NB4 (cell line): ENCODE measurements around the gene PGM3.

ENCODE experiments used
- DNase-seq: peaks from one replicate; pipeline ENCODE4 v3.0.0; 2010; ENCODE audit warnings: low read depth
- H3K4me3 ChIP-seq: one replicate; pipeline ENCODE4 v1.5.1; 2011; ENCODE audit warnings: mild to moderate bottlenecking, low read depth, low read length, moderate library complexity
- MYC ChIP-seq: IDR thresholded peaks from 2 replicates; pipeline ENCODE4 v1.6.1; 2011; ENCODE audit warnings: low read depth, low read length
- POLR2A ChIP-seq: IDR thresholded peaks from 2 replicates; pipeline ENCODE4 v1.6.1; 2011; ENCODE audit warnings: mild to moderate bottlenecking; ENCODE audit not compliant: insufficient read length; ENCODE audit errors: extremely low read depth
- TF ChIP-seq, protein P1 (sequence below): IDR thresholded peaks from 2 replicates; pipeline ENCODE4 v1.6.1; 2011; ENCODE audit warnings: low read depth, low read length
- TF ChIP-seq, protein P2 (sequence below): IDR thresholded peaks from one replicate; pipeline ENCODE4 v1.5.1; 2012; ENCODE audit warnings: low read depth, low read length

Gene PGM3

DNA sequence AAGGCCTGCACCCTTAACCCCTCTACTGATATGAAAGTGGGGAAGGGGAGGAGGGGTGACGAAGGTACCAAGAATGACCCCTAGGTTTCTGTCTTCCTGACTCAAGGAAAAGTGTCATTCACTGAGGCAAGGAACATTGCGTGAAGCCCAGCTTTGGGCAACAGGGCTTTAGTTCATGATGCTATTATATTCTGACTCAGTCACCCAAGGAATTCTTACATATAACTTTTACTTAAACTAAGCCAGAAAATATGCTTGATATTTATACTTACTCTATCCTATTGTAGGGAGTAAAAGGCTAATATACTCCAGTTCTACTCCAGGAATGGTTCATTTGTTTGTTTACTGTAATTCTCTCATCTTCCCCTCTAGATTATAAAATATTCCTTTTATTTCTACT lies 65.1 kb downstream of the PGM3 start:
- H3K4me3 ChIP-seq = no peak overlapping the region
- TF ChIP-seq POLR2A (no peak), MYC (no peak)
- TF ChIP-seq, protein P1, sequence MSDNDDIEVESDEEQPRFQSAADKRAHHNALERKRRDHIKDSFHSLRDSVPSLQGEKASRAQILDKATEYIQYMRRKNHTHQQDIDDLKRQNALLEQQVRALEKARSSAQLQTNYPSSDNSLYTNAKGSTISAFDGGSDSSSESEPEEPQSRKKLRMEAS = no peak
- TF ChIP-seq, protein P2, sequence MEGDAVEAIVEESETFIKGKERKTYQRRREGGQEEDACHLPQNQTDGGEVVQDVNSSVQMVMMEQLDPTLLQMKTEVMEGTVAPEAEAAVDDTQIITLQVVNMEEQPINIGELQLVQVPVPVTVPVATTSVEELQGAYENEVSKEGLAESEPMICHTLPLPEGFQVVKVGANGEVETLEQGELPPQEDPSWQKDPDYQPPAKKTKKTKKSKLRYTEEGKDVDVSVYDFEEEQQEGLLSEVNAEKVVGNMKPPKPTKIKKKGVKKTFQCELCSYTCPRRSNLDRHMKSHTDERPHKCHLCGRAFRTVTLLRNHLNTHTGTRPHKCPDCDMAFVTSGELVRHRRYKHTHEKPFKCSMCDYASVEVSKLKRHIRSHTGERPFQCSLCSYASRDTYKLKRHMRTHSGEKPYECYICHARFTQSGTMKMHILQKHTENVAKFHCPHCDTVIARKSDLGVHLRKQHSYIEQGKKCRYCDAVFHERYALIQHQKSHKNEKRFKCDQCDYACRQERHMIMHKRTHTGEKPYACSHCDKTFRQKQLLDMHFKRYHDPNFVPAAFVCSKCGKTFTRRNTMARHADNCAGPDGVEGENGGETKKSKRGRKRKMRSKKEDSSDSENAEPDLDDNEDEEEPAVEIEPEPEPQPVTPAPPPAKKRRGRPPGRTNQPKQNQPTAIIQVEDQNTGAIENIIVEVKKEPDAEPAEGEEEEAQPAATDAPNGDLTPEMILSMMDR = no peak
- DNase-seq = no peak

DNA sequence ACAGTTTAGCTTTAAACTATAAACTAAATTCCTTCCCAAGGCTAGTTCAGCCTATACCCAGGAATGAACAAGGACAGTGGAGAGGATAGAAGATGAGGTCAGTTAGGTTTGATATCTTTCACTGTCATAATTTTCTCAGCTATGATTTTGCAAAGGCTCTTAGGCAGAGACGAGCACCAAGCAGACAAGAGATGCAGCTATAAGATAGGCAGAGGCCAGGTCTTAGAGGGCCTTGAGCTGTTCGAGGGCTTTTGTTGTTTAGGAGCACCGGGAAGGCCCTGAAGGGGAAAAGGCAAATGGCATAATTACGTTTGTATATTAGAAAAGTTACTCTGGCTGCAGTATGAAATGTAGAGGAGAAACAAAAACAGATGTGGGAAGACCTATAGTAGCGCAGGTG lies 65.8 kb downstream of the PGM3 start:
- TF ChIP-seq, protein P1 = no peak
- DNase-seq = no peak
- no peak overlapping the region for H3K4me3 ChIP-seq

DNA sequence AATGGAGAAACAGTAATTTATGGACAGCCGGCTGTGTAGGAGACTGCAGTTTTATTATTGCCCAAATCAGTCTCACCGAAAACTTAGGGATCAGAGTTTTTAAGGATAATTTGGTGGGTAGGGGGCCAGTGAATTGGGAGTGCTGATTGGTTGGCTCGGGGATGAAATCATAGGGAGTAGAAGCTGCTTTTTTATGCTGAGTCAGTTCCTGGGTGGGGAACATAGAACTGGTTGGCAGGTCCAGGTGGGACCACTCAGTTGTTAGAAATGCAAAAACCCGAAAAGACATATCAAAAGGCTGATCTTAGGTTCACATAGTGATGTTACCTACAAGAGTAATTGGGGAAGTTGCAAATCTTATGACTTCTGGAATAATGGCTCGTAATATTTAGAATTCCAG lies 66.3 kb downstream of the PGM3 start:
- no peak for DNase-seq
- TF ChIP-seq, protein P1 = no peak
- TF ChIP-seq, protein P2 = no peak
- TF ChIP-seq MYC (no peak), POLR2A (no peak)
- H3K4me3 ChIP-seq = no peak overlapping the region

DNA sequence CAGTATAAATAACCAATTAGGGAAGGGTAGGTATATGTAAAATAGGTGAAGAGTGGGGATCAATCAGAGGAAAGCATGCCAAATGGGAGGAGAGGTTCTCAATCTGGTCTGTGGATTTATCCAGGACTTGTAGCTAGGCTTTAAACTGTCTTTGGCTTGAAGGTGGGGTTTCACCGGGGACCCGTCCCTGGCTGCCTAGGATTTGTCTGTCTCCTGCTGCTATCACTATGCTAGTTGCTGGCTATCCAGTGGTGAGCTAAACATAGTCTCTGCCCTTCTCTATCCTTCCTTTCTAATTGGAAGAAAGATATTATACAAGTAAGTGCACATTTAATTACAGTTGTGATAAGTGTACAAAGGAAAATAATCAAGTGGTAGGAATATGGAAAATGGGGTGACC lies 66.8 kb downstream of the PGM3 start:
- DNase-seq = no peak
- TF ChIP-seq, protein P1 = no peak
- TF ChIP-seq POLR2A = no peak
- TF ChIP-seq, protein P2 = no peak
- no peak for TF ChIP-seq MYC
- no peak overlapping the region for H3K4me3 ChIP-seq

DNA sequence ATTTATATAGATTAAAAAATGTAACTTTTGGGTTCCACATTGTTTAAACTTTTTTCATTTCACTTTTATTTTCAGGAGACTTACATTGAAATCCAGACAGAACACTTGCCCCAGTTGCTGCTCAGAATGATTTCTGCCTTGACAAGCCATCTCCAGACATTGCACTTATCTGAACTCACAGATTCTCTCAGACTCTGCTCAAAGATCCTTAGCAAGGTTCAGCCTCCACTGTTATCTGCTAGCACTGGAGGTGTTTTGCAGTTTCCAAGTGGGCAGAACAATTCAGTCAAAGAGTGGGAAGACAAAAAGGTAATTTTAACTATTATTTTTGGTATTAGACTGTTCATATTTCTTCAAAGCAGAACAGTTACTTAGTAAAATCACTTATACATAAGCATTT lies 67.6 kb downstream of the PGM3 start:
- TF ChIP-seq, protein P2 = no peak
- TF ChIP-seq, protein P1 = no peak
- TF ChIP-seq MYC (no peak), POLR2A (no peak)
- DNase-seq = no peak
- no peak overlapping the region for H3K4me3 ChIP-seq

DNA sequence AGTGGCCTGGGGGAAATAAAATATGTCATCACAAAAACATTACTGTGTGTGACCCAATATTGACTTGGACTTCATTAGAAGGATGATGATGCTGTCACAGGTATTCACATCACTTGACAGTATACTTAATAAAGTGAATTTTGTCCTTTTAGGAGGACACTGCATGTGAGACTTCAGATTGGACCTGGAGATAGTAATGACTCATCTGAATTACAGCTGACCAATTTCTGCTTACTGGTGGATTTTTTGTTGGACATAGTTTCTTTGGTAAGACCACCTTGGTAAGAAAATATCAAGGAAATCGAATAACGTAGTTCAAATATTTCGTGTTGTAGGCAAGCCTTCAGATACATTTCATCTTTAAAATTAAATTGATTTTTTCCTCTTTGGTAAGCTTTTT lies 68.5 kb downstream of the PGM3 start:
- no peak for TF ChIP-seq MYC
- no peak for TF ChIP-seq POLR2A
- TF ChIP-seq, protein P2 = no peak
- TF ChIP-seq, protein P1 = no peak
- no peak overlapping the region for H3K4me3 ChIP-seq
- no peak for DNase-seq
